Stimulated activated CD4-positive, alpha-beta T cell treated with anti-CD3 and anti-CD28 coated beads, Interleukin-1b, Interleukin-23, amount 100 ng/mL, for 4 hours (primary cell): ENCODE data around the gene MLST8.
"Not testable (repeated sequence)": the region's sequence is repeated elsewhere in the genome, so short reads cannot be mapped to it uniquely, and the experiment has no call there.

Experiments used
- DNase-seq, 2 donors: peaks; one replicate each; pipeline ENCODE4 v3.0.0-alpha.2; 2020; ENCODE audit warnings: low read depth in 2 of 2

The MLST8 gene

GRCh38 chr16:2231016-2231931 lies 26.0 kb downstream of the MLST8 start:
- no peak for DNase-seq

DNA sequence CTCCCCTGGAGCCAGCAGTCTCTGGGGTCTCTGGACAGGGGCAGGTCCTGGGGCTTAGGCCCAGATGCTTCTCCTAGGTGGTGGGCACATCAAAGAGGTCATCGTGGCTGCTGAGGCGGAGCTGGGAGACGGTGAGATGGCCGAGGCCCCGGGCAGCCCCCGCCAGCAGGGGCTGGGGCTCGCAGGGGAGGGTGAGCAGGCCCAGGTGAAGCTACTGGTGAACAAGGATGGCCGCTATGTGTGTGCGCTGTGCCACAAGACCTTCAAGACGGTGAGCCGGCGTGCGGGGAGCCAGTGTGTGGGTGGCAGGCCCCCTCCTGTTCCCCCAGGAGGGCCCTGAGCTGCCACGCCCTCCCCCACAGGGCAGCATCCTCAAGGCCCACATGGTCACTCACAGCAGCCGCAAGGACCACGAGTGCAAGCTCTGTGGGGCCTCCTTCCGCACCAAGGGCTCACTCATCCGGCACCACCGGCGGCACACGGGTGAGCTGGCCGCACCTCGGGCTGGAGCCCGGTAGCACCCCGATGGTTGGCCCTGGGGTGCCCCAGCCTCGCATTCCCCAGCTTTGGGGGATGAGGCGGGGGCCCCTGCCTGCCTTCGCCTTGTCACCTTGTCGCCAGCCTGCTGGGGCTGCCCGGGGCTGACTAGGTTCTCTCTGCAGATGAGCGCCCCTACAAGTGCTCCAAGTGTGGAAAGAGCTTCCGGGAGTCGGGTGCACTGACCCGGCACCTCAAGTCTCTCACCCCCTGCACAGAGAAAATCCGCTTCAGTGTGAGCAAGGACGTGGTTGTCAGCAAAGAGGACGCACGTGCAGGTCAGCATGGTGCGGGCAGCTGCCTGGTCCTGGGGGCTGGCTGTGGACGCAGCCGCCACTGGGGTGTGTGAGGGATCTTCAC lies 27.1 kb downstream of the MLST8 start:
- DNase-seq: no peak

DNA sequence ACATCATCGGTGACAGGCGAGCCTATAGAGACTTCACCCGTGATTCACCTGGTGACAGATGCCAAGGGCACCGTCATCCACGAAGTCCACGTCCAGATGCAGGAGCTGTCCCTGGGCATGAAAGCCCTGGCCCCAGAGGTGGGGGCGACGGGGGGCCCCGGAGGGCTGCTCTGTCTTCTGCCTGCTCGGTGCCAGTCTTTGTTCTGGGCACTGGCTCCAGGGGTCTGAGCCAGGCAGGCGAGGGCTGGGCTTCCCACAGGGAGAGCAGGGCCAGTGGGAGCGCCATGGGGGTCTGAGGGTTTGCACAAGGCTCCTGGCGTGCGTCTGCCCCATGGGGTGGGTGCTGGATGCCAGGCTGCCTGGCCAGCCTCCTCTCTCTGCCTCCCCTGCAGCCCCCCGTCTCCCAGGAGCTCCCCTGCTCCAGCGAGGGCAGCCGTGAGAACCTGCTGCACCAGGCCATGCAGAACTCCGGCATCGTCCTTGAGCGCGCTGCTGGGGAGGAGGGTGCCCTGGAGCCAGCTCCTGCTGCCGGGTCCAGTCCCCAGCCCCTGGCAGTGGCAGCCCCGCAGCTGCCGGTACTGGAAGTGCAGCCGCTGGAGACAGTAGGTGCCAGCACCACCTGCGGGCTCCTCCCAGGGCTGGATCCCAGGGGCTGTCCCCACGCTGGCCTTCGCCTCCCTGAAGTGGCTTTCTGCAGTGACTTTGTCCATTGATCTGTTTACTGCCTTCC lies 28.0 kb downstream of the MLST8 start:
- DNase-seq: no peak

DNA sequence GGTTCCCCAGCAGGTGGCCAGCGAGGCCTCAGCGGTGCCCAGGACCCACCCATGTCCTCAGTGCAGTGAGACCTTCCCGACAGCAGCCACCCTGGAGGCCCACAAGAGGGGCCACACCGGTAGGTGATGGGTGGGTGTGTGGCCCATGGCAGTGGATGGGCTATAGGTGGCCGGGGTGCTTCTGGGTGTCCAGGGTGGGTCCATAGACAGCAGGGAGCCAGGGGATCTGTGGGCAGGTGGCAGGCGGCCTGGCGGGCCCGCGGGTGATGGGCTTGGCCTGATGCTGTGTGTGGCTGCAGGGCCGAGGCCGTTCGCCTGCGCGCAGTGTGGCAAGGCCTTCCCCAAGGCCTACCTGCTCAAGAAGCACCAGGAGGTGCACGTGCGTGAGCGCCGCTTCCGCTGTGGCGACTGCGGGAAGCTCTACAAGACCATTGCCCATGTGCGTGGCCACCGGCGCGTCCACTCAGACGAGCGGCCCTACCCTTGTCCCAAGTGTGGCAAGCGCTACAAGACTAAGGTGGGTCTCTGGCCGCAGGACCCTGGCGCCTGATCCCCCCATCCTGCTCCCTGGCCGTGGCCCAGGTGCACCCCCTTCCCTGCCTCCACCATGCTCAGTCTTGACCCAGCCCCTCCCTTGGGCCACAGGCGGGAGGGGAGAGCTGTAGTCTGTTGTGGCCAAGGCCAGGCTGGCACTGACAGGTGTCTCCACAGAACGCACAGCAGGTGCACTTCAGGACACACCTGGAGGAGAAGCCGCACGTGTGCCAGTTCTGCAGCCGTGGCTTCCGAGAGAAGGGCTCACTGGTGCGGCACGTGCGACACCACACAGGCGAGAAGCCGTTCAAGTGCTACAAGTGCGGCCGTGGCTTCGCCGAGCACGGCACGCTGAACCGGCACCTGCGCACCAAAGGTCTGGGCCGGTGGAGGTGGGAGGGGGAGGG lies 28.9 kb downstream of the MLST8 start:
- DNase-seq: no peak

GRCh38 chr16:2234813-2235170 lies 29.5 kb downstream of the MLST8 start:
- no peak for DNase-seq

DNA sequence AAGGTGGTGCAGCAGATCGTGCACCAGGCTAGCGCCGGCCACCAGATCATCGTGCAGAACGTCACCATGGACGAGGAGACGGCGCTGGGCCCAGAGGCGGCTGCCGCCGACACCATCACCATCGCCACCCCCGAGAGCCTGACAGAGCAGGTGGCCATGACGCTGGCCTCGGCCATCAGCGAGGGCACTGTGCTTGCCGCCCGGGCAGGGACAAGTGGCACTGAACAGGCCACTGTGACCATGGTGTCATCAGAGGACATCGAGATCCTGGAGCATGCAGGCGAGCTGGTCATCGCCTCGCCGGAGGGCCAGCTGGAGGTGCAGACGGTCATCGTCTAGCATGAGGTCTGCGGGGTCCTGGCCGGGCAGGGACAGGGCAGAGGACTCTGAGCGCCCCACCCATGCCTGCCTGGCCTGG lies 30.0 kb downstream of the MLST8 start:
- no peak for DNase-seq

- DNase-seq: no peak
Measured at GRCh38 chr16:2235695-2236336, 30.6 kb downstream of the MLST8 start.

DNA sequence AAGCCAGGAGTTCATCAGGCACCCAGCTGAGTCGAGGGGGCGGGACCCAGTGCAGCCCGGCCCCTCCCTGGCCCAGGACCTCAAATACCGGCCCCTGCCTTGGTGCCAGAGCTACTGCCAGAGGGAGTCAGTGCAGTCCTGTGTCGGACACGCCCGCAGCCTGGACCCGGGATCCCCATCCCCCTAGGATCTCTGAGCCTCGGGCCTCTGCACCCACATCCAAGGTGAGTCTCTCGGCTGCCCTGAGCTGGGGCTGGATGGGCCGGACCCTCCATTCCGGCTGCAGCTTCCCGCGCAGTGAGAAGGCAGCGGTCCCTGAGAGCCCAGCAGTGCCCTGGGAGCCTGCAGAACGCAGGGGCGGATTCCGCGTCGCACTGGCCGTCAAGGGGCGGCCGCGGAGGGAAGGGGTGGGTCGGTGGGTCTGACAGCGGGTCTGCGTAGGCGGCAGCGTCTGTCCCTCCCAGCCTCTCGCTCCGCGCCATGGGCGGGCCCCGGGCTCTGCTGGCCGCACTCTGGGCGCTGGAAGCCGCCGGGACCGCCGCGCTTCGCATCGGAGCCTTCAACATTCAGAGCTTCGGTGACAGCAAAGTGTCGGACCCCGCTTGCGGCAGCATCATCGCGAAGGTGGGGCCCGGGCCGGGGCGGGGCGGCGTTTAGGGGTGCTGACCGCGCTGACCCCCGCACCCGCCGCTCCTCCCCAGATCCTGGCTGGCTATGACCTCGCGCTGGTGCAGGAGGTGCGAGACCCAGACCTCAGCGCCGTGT lies 31.3 kb downstream of the MLST8 start, which contains the start of gene DNASE1L2:
DNASE1L2 (plus strand) TSS at position 108 of the 765 bp plus-strand sequence; CDS start at position 481, 373 bp downstream.
- DNase-seq: no peak

- DNase-seq: no peak
Measured at GRCh38 chr16:2237102-2237482, 31.8 kb downstream of the MLST8 start.

DNA sequence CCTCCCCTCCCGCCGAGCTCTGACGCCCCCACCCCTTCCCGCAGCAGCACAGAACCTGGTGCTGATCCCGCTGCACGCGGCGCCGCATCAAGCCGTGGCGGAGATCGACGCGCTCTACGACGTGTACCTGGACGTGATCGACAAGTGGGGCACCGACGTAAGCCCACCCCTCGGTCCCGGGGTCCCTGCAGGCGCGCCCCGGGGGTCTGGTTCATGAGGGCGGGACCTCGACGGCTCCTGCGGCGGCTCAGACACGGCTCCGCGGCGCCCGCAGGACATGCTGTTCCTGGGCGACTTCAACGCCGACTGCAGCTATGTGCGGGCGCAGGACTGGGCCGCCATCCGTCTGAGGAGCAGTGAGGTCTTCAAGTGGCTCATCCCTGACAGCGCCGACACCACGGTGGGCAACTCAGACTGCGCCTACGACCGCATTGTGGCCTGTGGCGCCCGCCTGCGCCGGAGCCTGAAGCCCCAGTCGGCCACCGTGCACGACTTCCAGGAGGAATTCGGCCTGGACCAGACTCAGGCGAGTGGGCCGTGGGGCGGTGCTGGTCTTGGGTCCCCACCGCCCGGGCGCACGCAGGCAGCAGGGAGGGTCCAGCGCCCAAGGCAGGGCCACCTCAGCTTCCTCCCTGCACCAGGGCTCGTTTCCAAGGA lies 32.4 kb downstream of the MLST8 start:
- no peak for DNase-seq

GRCh38 chr16:2238150-2238837 lies 33.0 kb downstream of the MLST8 start:
- no peak for DNase-seq

- no peak for DNase-seq
Measured at GRCh38 chr16:2238838-2239675, 33.8 kb downstream of the MLST8 start.

GRCh38 chr16:2240331-2240730 lies 35.1 kb downstream of the MLST8 start:
- DNase-seq: not testable (repeated sequence)

GRCh38 chr16:2242598-2242997 lies 37.3 kb downstream of the MLST8 start:
- DNase-seq: no peak

DNA sequence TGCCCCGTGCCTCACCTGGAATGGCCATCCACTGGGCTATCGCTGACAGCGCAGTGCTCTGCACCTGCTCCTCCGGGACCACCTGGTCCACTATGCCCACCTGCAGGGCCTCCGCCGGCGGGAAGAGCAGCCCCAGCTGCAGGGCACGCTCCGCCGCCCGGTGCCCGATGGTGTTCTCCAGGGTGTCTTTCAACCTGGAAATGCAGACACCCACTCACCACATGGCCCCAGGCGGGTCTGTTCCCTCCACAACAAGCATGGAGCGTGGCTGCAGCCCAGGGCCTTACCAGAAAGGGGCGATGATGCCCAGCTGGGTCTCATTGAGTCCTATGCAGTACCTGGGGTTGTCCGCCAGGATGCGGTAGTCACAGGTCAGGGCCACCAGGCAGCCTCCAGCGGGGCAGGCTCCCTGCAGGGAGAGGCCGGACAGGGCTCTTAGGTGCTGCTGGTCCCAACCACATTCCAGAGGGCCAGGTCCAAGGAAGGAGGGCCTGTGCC lies 37.8 kb downstream of the MLST8 start:
- DNase-seq: no peak

DNA sequence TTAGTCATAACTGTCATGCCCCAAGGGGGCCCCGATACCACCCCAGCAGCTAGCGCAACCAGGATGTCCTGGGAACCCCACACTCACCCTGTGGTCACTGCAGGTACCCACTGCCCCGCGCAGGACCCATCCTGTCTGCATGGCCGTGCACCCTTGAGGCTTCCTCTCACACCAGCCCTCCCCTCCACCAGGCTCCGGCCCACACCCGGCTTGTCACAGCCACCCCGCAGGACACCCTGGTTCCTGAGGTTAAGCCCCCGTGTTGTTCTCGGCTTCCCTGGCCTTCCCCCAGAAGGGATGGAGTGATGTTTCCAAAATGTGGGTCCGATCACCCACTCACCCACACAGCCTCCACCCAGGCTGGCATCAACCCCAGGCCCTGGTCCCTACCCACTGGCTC lies 38.5 kb downstream of the MLST8 start:
- DNase-seq: no peak

DNA sequence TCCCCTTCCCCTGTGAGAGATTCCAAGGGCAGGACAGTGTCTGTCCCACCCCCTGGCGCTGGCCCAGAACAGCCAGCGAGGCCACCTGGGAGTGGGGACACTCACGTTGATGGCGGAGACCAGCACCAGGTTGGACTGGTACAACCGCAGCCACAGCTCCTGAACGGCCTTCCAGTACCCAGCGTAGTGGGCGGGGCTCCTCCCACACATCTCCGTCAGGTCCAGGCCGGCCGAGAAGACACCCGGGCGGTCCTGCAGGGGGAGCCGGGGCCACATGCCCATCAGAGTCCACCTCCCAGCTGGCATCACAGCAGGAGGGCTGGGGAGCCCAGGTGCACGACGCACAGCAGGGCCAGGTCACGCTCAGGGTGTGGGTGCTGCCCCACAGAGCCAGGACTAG lies 39.0 kb downstream of the MLST8 start:
- no peak for DNase-seq
